GM18517 (cell line): ENCODE data around the gene PKIB.
"Not testable (repeated sequence)": the region's sequence is repeated elsewhere in the genome, so short reads cannot be mapped to it uniquely, and the experiment has no call there.

Experiments
- ATAC-seq: cut with Tn5 transposase; IDR thresholded peaks from one replicate; pipeline ENCODE4 v1.9.1; 2021; ENCODE audit warnings: mild to moderate bottlenecking, moderate library complexity; ENCODE audit not compliant: unreplicated experiment

Gene PKIB

GRCh38 chr6:122736616-122737015 lies 126.4 kb downstream of the PKIB start:
- ATAC-seq, result no peak

- ATAC-seq, result no peak
Measured at GRCh38 chr6:122740091-122740490, 129.9 kb downstream of the PKIB start.

GRCh38 chr6:122740936-122741335 lies 130.7 kb downstream of the PKIB start:
- no peak for ATAC-seq

- ATAC-seq, result not testable (repeated sequence)
Measured at GRCh38 chr6:122744247-122744646, 134.0 kb downstream of the PKIB start.

- not testable (repeated sequence) for ATAC-seq
Measured at GRCh38 chr6:122744856-122745255, 134.7 kb downstream of the PKIB start.

GRCh38 chr6:122746688-122747087 lies 136.5 kb downstream of the PKIB start:
- no peak for ATAC-seq

- ATAC-seq, result no peak
Measured at GRCh38 chr6:122747573-122747972, 137.4 kb downstream of the PKIB start.

- not testable (repeated sequence) for ATAC-seq
Measured at GRCh38 chr6:122748945-122749344, 138.7 kb downstream of the PKIB start.

GRCh38 chr6:122749451-122750050 lies 139.3 kb downstream of the PKIB start:
- no peak for ATAC-seq

GRCh38 chr6:122751326-122751725 lies 141.1 kb downstream of the PKIB start:
- ATAC-seq, result peak; percentile 95

GRCh38 chr6:122752459-122752858 lies 142.3 kb downstream of the PKIB start:
- ATAC-seq, result no peak

GRCh38 chr6:122753000-122753687 lies 142.9 kb downstream of the PKIB start:
- no peak for ATAC-seq

GRCh38 chr6:122753688-122754056 lies 143.5 kb downstream of the PKIB start:
- ATAC-seq, result no peak

GRCh38 chr6:122754191-122754731 lies 144.1 kb downstream of the PKIB start:
- ATAC-seq, result no peak

GRCh38 chr6:122755901-122756300 lies 145.7 kb downstream of the PKIB start:
- no peak for ATAC-seq

GRCh38 chr6:122758927-122759334 lies 148.7 kb downstream of the PKIB start:
- peak; percentile 92 for ATAC-seq

GRCh38 chr6:122760330-122760729 lies 150.1 kb downstream of the PKIB start:
- ATAC-seq, result no peak

GRCh38 chr6:122766256-122766655 lies 156.1 kb downstream of the PKIB start:
- no peak for ATAC-seq

- ATAC-seq, result no peak
Measured at GRCh38 chr6:122770835-122771601, 160.8 kb downstream of the PKIB start.

- ATAC-seq, result no peak
Measured at GRCh38 chr6:122772724-122773415, 162.7 kb downstream of the PKIB start.
